Natural killer cell (primary cell): ENCODE measurements around the gene RAB1A. TPM values are rescaled to one million over a fixed set of nuclear protein-coding genes. Genes with fewer than 3 reads are reported as not detected.

ENCODE experiments used
- ATAC-seq, 3 donors: fragments of 150-1000 bp in 2 of 3; fragments of 200-7000 bp in 1 of 3; cut with Tn5 transposase; 1 replicate in 1 of 3; 2 replicates in 2 of 3; pipeline ENCODE4 v1.10.0; 2021; ENCODE audit warnings: mild to moderate bottlenecking in 2 of 3, moderate library complexity in 2 of 3
- DNase-seq, 2 donors: peaks; one replicate each; pipeline versions ENCODE4 v3.0.0 to v3.0.0-alpha.2; 2013 to 2021; ENCODE audit warnings: mixed read lengths in 1 of 2
- H3K27ac ChIP-seq: one replicate; pipeline ENCODE4 v1.5.1; 2013; ENCODE audit warnings: mild to moderate bottlenecking, low read length
- H3K27me3 ChIP-seq: one replicate; pipeline ENCODE4 v1.6.1; 2013; ENCODE audit warnings: low read length; ENCODE audit not compliant: control insufficient read depth, insufficient read depth
- H3K36me3 ChIP-seq: one replicate; pipeline ENCODE4 v1.6.1; 2013; ENCODE audit warnings: low read length; ENCODE audit not compliant: control insufficient read depth, insufficient read depth
- H3K4me1 ChIP-seq: one replicate; pipeline ENCODE4 v1.6.1; 2013; ENCODE audit warnings: low read length; ENCODE audit not compliant: control insufficient read depth, insufficient read depth
- H3K4me3 ChIP-seq: one replicate; pipeline ENCODE4 v1.5.1; 2013; ENCODE audit warnings: low read length
- H3K9me3 ChIP-seq: one replicate; pipeline ENCODE4 v1.6.1; 2013; ENCODE audit warnings: low read length; ENCODE audit not compliant: control insufficient read depth, insufficient read depth
- H3K27ac Mint-ChIP-seq, 2 donors: one replicate each; pipeline ENCODE4 v1.8.0; 2022; ENCODE audit warnings: mild to moderate bottlenecking in 2 of 2, mixed read lengths in 2 of 2, moderate library complexity in 1 of 2
- H3K27me3 Mint-ChIP-seq, 2 donors: one replicate each; pipeline ENCODE4 v1.8.0; 2022; ENCODE audit warnings: low read depth in 2 of 2, mixed read lengths in 2 of 2
- H3K36me3 Mint-ChIP-seq: one replicate; pipeline ENCODE4 v1.8.0; 2022; ENCODE audit warnings: mixed read lengths
- H3K4me1 Mint-ChIP-seq, 2 donors: one replicate each; pipeline ENCODE4 v1.8.0; 2022; ENCODE audit warnings: mixed read lengths in 2 of 2
- H3K4me3 Mint-ChIP-seq: one replicate; pipeline ENCODE4 v1.8.0; 2022; ENCODE audit warnings: mild to moderate bottlenecking, moderate library complexity, mixed read lengths
- H3K9me3 Mint-ChIP-seq, 2 donors: one replicate each; pipeline ENCODE4 v1.8.0; 2022; ENCODE audit warnings: mixed read lengths in 2 of 2
- CTCF ChIP-seq: fragments of 200-600 bp; IDR thresholded peaks from one replicate; pipeline ENCODE4 v1.8.0; 2022; ENCODE audit warnings: antibody characterized with exemption
- WGBS: methylation state at CpG from one replicate; pipeline ENCODE4 v1.1.7; 2013; ENCODE audit warnings: missing lambda C conversion rate; ENCODE audit not compliant: insufficient coverage; 5-methylcytosine and 5-hydroxymethylcytosine counted together
- intact Hi-C: fragments of 100-400 bp; cut with micrococcal nuclease; formaldehyde crosslinking; loops from one replicate; pipeline ENCODE4 v1.14.2; 2022
- total RNA-seq, 4 donors: library from RNA; stranded (reverse); fragments of 120-200 nt in 1 of 4; gene quantifications; one replicate each; pipeline versions ENCODE4 v1.2.3 to v1.2.4, GENCODE V29; 2013 to 2022

Gene RAB1A
- total RNA-seq, 3 donors from 2014 or later (not counting 1 experiment from before 2014, with no cell fraction given): 83.5 to 101 (median 93.6) TPM

- no peak overlapping the region for H3K27ac ChIP-seq
- peaks cover 66% of the 10 kb centered on the region for H3K4me1 ChIP-seq
- Mint-ChIP-seq H3K36me3 (no peaks in the 10 kb centered on the region), H3K27ac (peak overlapping the region in 1 of 2 donors; percentile 30), H3K4me3 (no peak overlapping the region), H3K27me3 (no peaks in the 10 kb centered on the region), H3K9me3 (no peaks in the 10 kb centered on the region), H3K4me1 (peaks cover 59 to 74% of the 10 kb centered on the region in 2 donors)
- no peaks in the 10 kb centered on the region for H3K36me3 ChIP-seq
- no peaks in the 10 kb centered on the region for H3K27me3 ChIP-seq
- DNase-seq (no peak), ATAC-seq (peak in 2 of 3 donors; percentile 12)
- TF ChIP-seq CTCF: no peak
- intact Hi-C loops: no loop called here
- no peak overlapping the region for H3K4me3 ChIP-seq
- no peaks in the 10 kb centered on the region for H3K9me3 ChIP-seq
- WGBS: 78% methylated on average over 4 of the region's 7 CpGs
Observed at GRCh38 chr2:65122313-65122712, 7.6 kb downstream of the RAB1A start.

DNA sequence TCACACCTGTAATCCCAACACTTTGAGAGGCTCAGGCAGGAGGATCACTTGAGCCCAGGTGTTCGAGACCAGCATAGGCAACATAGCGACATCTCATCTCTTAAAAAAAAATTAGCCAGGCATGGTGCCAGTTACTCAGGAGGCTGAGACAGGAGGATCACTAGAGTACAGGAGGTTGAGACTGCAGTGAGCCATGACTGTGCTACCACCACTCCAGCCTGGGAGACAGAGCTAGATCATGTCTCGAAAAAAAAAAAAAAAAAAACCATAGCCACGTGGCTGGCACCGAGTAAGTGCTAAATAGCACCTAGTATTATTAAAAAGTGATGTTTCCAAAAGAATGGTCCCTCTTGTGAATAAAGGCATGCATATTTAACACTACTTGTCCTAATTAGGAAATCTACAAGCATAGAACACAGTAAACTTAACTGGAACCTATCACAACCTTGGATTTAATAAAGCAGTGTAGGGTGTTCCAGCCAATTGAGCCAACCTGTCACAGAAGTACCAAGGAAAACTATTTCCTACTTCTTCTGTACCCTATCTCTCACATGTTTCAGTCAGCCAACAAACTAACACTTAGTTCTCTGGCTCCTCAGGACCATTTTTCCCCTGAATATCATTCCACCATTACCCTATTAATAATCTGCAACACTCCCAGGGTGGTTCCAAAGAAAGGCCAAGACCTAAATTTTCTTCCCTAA lies 8.8 kb downstream of the RAB1A start:
- 100% methylated on average over 2 of the region's 5 CpGs for whole genome bisulfite sequencing
- no peaks in the 10 kb centered on the region for H3K36me3 Mint-ChIP-seq
- Histone ChIP-seq H3K9me3 (no peaks in the 10 kb centered on the region), H3K4me1 (peaks cover 67% of the 10 kb centered on the region), H3K36me3 (no peaks in the 10 kb centered on the region), H3K27me3 (no peaks in the 10 kb centered on the region), H3K4me3 (no peak overlapping the region), H3K27ac (no peak overlapping the region)
- no peaks in the 10 kb centered on the region for H3K27me3 Mint-ChIP-seq
- H3K27ac Mint-ChIP-seq: peak overlapping the region; percentile 55 to 57
- ATAC-seq (peak; percentile 45 to 62 (median 49)), DNase-seq (no peak)
- no peak for TF ChIP-seq CTCF
- H3K4me3 Mint-ChIP-seq: peak overlapping the region; percentile 49
- H3K9me3 Mint-ChIP-seq: no peaks in the 10 kb centered on the region
- intact Hi-C loops: no loop called here
- peaks cover 57 to 76% of the 10 kb centered on the region in 2 donors for H3K4me1 Mint-ChIP-seq

- no peaks in the 10 kb centered on the region for H3K27me3 ChIP-seq
- H3K9me3 Mint-ChIP-seq: no peaks in the 10 kb centered on the region
- H3K4me3 ChIP-seq: no peak overlapping the region
- peaks cover 42% of the 10 kb centered on the region for H3K4me1 ChIP-seq
- H3K27ac ChIP-seq: no peak overlapping the region
- H3K36me3 ChIP-seq: no peaks in the 10 kb centered on the region
- no peaks in the 10 kb centered on the region for H3K36me3 Mint-ChIP-seq
- DNase-seq (no peak), ATAC-seq (peak in 1 of 3 donors; percentile 35)
- H3K27me3 Mint-ChIP-seq: no peaks in the 10 kb centered on the region
- no peak for TF ChIP-seq CTCF
- H3K4me1 Mint-ChIP-seq: peaks cover 56 to 69% of the 10 kb centered on the region in 2 donors
- H3K9me3 ChIP-seq: no peaks in the 10 kb centered on the region
- intact Hi-C loops: no loop called here
- peak overlapping the region; percentile 37 for H3K4me3 Mint-ChIP-seq
- H3K27ac Mint-ChIP-seq: peak overlapping the region; percentile 47 to 72
Observed at GRCh38 chr2:65116645-65117044, 13.3 kb downstream of the RAB1A start.

DNA sequence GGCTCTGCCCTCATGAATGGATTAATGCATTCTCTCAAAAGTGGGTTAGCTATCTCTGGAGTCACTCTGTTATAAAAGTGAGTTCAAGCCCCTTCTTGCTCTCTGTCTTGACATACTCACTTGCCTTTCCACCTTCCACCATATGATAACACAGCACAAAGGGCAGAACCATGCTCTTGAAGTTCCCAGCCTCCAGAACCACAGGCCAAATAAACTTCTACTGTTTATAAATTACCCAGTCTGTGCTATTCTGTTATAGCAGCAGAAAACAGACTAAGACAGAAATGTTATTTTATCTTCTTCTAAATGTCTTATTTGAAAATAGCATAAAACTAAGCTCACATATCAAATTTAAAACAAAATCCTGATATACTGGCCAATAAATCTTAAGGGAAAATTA lies 15.0 kb downstream of the RAB1A start:
- Histone ChIP-seq H3K4me3 (no peak overlapping the region), H3K27me3 (no peaks in the 10 kb centered on the region), H3K36me3 (no peaks in the 10 kb centered on the region), H3K9me3 (no peaks in the 10 kb centered on the region), H3K4me1 (peaks cover 33% of the 10 kb centered on the region), H3K27ac (no peak overlapping the region)
- no peak for DNase-seq
- H3K4me3 Mint-ChIP-seq: no peak overlapping the region
- peaks cover 59 to 69% of the 10 kb centered on the region in 2 donors for H3K4me1 Mint-ChIP-seq
- H3K27ac Mint-ChIP-seq: no peak overlapping the region
- H3K9me3 Mint-ChIP-seq: no peaks in the 10 kb centered on the region
- intact Hi-C loops: no loop called here
- no peak for ATAC-seq
- no peaks in the 10 kb centered on the region for H3K36me3 Mint-ChIP-seq
- H3K27me3 Mint-ChIP-seq: no peaks in the 10 kb centered on the region
- no peak for TF ChIP-seq CTCF
